Measurements from ENCODE around the gene SNRPA1. TPM values are rescaled to one million over a fixed set of nuclear protein-coding genes. Genes with fewer than 3 reads are reported as not detected.

Gene SNRPA1
- total and polyA plus RNA-seq, 2 of the 13 experiments (the other 11 are each of a cell fraction or from before 2014, with no cell fraction given) = 41.2 to 108 TPM

GRCh38 chr15:101251830-101252820, 42.9 kb downstream of the SNRPA1 start, which contains the start of gene CHSY1 (continued):
- TF ChIP-seq, protein P1, sequence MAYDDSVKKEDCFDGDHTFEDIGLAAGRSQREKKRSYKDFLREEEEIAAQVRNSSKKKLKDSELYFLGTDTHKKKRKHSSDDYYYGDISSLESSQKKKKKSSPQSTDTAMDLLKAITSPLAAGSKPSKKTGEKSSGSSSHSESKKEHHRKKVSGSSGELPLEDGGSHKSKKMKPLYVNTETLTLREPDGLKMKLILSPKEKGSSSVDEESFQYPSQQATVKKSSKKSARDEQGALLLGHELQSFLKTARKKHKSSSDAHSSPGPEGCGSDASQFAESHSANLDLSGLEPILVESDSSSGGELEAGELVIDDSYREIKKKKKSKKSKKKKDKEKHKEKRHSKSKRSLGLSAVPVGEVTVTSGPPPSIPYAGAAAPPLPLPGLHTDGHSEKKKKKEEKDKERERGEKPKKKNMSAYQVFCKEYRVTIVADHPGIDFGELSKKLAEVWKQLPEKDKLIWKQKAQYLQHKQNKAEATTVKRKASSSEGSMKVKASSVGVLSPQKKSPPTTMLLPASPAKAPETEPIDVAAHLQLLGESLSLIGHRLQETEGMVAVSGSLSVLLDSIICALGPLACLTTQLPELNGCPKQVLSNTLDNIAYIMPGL (CRISPR knock-in tag; IDR thresholded peaks at IDR 0.05; ENCODE audit: borderline replicate concordance in 1 of 2, low read depth in 1 of 2) = peak; percentile 49 to 53; a peak in 1 of 4 replicates
- TF ChIP-seq SMAD3 (CRISPR knock-in tag; IDR thresholded peaks at IDR 0.05) (no peak), SPEN (CRISPR knock-in tag; IDR thresholded peaks at IDR 0.05; ENCODE audit: low read depth) (peak; percentile 52; the same call in 1 of the 2 replicates), ZNF18 (CRISPR knock-in tag; IDR thresholded peaks at IDR 0.05; ENCODE audit: insufficient replicate concordance) (peak; percentile 36), YEATS2 (CRISPR knock-in tag; IDR thresholded peaks at IDR 0.05; ENCODE audit: borderline replicate concordance) (peak; percentile 56; the same call in 1 of the 2 replicates), ZNF12 (CRISPR knock-in tag; IDR thresholded peaks at IDR 0.05) (0 out of 2 replicates have a peak, but pooled peaks have one; percentile 17), ZNF430 (CRISPR knock-in tag; IDR thresholded peaks at IDR 0.05) (peak; percentile 19; the same call in 1 of the 2 replicates), PITX1 (CRISPR knock-in tag; IDR thresholded peaks at IDR 0.05) (peak; percentile 28; the same call in 1 of the 2 replicates), ZBTB20 (CRISPR knock-in tag; IDR thresholded peaks at IDR 0.05; ENCODE audit: borderline replicate concordance, low read depth) (no peak), HNF4G (IDR thresholded peaks at IDR 0.05; ENCODE audit: borderline replicate concordance, low read depth, low read length) (0 out of 2 replicates have a peak, but pooled peaks have one; percentile 4), HNF4G (CRISPR knock-in tag; IDR thresholded peaks at IDR 0.05; ENCODE audit: borderline replicate concordance, low read depth) (no peak), SP2 (CRISPR knock-in tag; IDR thresholded peaks at IDR 0.05) (peak; percentile 62), XRCC5 (optimal IDR thresholded peaks at IDR 0.05; ENCODE audit: low read length) (peak; percentile 19), HNRNPUL1 (IDR thresholded peaks at IDR 0.05; ENCODE audit: low read depth, low read length) (no peak), ZNF180 (CRISPR knock-in tag; IDR thresholded peaks at IDR 0.05; ENCODE audit: borderline replicate concordance, low read depth) (no peak), PHF8 (CRISPR knock-in tag; IDR thresholded peaks at IDR 0.05) (peak; percentile 78), ZNF543 (CRISPR knock-in tag; IDR thresholded peaks at IDR 0.05) (0 out of 2 replicates have a peak, but pooled peaks have one; percentile 31), ZNF3 (CRISPR knock-in tag; IDR thresholded peaks at IDR 0.05) (no peak), KLF15 (CRISPR knock-in tag; IDR thresholded peaks at IDR 0.05; ENCODE audit: borderline replicate concordance) (no peak), TAF15 (IDR thresholded peaks at IDR 0.05; ENCODE audit: low read depth, low read length, poor library complexity, severe bottlenecking) (peak; percentile 34)
- TF ChIP-seq, protein P2, sequence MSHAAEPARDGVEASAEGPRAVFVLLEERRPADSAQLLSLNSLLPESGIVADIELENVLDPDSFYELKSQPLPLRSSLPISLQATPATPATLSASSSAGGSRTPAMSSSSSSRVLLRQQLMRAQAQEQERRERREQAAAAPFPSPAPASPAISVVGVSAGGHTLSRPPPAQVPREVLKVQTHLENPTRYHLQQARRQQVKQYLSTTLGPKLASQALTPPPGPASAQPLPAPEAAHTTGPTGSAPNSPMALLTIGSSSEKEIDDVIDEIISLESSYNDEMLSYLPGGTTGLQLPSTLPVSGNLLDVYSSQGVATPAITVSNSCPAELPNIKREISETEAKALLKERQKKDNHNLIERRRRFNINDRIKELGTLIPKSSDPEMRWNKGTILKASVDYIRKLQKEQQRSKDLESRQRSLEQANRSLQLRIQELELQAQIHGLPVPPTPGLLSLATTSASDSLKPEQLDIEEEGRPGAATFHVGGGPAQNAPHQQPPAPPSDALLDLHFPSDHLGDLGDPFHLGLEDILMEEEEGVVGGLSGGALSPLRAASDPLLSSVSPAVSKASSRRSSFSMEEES (CRISPR knock-in tag; IDR thresholded peaks at IDR 0.05) = peak; percentile 54; the same call in 1 of the 2 replicates

Data from HepG2 (cell line).